ENCODE measurements around the gene KIF2A.

- TF ChIP-seq CTCF (conservative IDR thresholded peaks at IDR 0.05; ENCODE audit: low read length) (no peak), EZH2phosphoT487 (IDR thresholded peaks at IDR 0.05; ENCODE audit: borderline replicate concordance, low read depth, low read length) (no peak)
Measured at GRCh38 chr5:62343428-62343827, 37.4 kb downstream of the KIF2A start.

All from OCI-LY7 (cell line).